HTR-8/SVneo (cell line): Measurements from ENCODE around the gene TRIAP1.

Experiments used
- DNase-seq: peaks from one replicate; pipeline ENCODE4 v3.0.0; 2011; ENCODE audit warnings: low spot score, mixed read lengths; ENCODE audit not compliant: insufficient read length
- FAIRE-seq: peaks from 2 replicates; lab custom pipeline; 2011; peaks lifted over from hg19 to GRCh38; lab: Jason Lieb, UNC

The TRIAP1 gene

GRCh38 chr12:120397824-120398540 lies 48.2 kb downstream of the TRIAP1 start:
- DNase-seq (no peak), FAIRE-seq (no peak)

- DNase-seq, result no peak
- no peak for FAIRE-seq
These were observed 51.5 kb downstream of the TRIAP1 start for GRCh38 chr12:120394483-120395367.
